ENCODE results near the gene FMNL1.

GRCh38 chr17:45260204-45260783 is 38.6 kb downstream of the FMNL1 start:
- TF ChIP-seq POLR2A (IDR thresholded peaks at IDR 0.05; ENCODE audit: low read depth, low read length): no peak
- TF ChIP-seq POLR2AphosphoS5 (IDR thresholded peaks at IDR 0.05; ENCODE audit: low read depth, low read length): no peak
